Measurements from ENCODE around the gene SMARCC2. TPM values are rescaled to one million over a fixed set of nuclear protein-coding genes. Genes with fewer than 3 reads are reported as not detected.
A peak's percentile ranks its signal among the peaks of the same experiment; 100 is the strongest.

SMARCC2 gene
- total and polyA plus RNA-seq, 2 of the 13 experiments (the other 11 are each of a cell fraction or from before 2014, with no cell fraction given) = 21.3 to 24.1 TPM

GRCh38 chr12:56129206-56129941 lies 59.9 kb downstream of the SMARCC2 start (continued):
- TF ChIP-seq ELF1 (CRISPR knock-in tag; IDR thresholded peaks at IDR 0.05) (no peak), ZNF101 (CRISPR knock-in tag; IDR thresholded peaks at IDR 0.05; ENCODE audit: borderline replicate concordance, low read depth) (no peak), SMC3 (IDR thresholded peaks at IDR 0.05; ENCODE audit: low read length) (no peak), NR2C2 (CRISPR knock-in tag; IDR thresholded peaks at IDR 0.05; ENCODE audit: borderline replicate concordance) (no peak), SP5 (CRISPR knock-in tag; IDR thresholded peaks at IDR 0.05; ENCODE audit: borderline replicate concordance, low read depth) (0 out of 2 replicates have a peak, but pooled peaks have one; percentile 25), GABPB1 (CRISPR knock-in tag; IDR thresholded peaks at IDR 0.05) (peak; percentile 68; the same call in 1 of the 2 replicates), NPAS2 (CRISPR knock-in tag; IDR thresholded peaks at IDR 0.05; ENCODE audit: borderline replicate concordance) (no peak), SKI (IDR thresholded peaks at IDR 0.05; ENCODE audit: partially characterized antibody) (peak; percentile 21), WIZ (CRISPR knock-in tag; IDR thresholded peaks at IDR 0.05) (0 out of 2 replicates have a peak, but pooled peaks have one; percentile 39), ZBTB7B (CRISPR knock-in tag; IDR thresholded peaks at IDR 0.05) (no peak), MXD4 (CRISPR knock-in tag; IDR thresholded peaks at IDR 0.05) (no peak; the same call in 1 of the 2 replicates), HIVEP1 (CRISPR knock-in tag; IDR thresholded peaks at IDR 0.05) (no peak), RAD21 (CRISPR knock-in tag; IDR thresholded peaks at IDR 0.05) (no peak), IKZF5 (CRISPR knock-in tag; IDR thresholded peaks at IDR 0.05) (peak; percentile 45; the same call in 1 of the 2 replicates), ZBTB38 (CRISPR knock-in tag; IDR thresholded peaks at IDR 0.05) (0 out of 2 replicates have a peak, but pooled peaks have one; percentile 25), ZNF75D (CRISPR knock-in tag; IDR thresholded peaks at IDR 0.05; ENCODE audit: borderline replicate concordance) (no peak), ATF4 (CRISPR knock-in tag; IDR thresholded peaks at IDR 0.05) (no peak), ZNF780A (CRISPR knock-in tag; IDR thresholded peaks at IDR 0.05) (no peak), PHF5A (CRISPR knock-in tag; IDR thresholded peaks at IDR 0.05; ENCODE audit: low read depth, unreplicated experiment) (no peak), ZNF678 (CRISPR knock-in tag; IDR thresholded peaks at IDR 0.05) (no peak), ZMYM3 (CRISPR knock-in tag; IDR thresholded peaks at IDR 0.05) (0 out of 2 replicates have a peak, but pooled peaks have one; percentile 51), NFIB (CRISPR knock-in tag; IDR thresholded peaks at IDR 0.05; ENCODE audit: borderline replicate concordance) (no peak), HNF1B (CRISPR knock-in tag; IDR thresholded peaks at IDR 0.05) (peak; percentile 33; the same call in 1 of the 2 replicates), FOSL1 (CRISPR knock-in tag; IDR thresholded peaks at IDR 0.05; ENCODE audit: borderline replicate concordance) (no peak)
